ENCODE results near the gene STIM1. TPM values are rescaled to one million over a fixed set of nuclear protein-coding genes. Genes with fewer than 3 reads are reported as not detected.
A peak's percentile ranks its signal among the peaks of the same experiment; 100 is the strongest.

STIM1 gene
- total RNA-seq, 6 experiments from 2014 or later = 36.4 to 48.0 (median 40.5) TPM

DNA sequence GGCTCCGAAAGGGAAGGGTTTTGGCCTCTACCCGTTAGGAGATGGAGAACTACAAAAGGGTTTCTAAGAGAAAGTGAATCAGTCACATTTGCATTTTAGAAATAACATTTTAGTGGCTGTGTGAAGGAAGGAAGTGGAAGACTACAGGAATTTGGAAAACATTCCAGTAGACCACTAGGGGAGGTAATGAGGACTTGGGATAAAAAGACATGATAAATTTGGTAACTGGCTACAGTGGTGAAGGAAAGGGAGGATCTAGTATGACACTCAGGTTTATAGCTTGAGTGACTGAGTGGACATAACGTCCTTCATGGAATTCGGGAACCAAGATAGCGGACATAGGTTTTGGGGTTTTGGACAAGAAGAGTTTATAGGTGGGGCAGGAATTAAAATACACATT is 232.1 kb downstream of the STIM1 start:
- 95% methylated on average over 5 of the region's 5 CpGs for WGBS (ENCODE audit: insufficient coverage, low coverage, low lambda C conversion rate, missing lambda C conversion rate)
- peaks cover under 1 to 46% (median 10%) of the 10 kb centered on the region in 4 donors for H3K36me3 ChIP-seq
- no peaks in the 10 kb centered on the region for H3K4me1 ChIP-seq
- DNase-seq (no peak), ATAC-seq (no peak)
- H3K27ac ChIP-seq = no peak overlapping the region
- no peak overlapping the region for H3K4me3 ChIP-seq
- TF ChIP-seq, protein P1, sequence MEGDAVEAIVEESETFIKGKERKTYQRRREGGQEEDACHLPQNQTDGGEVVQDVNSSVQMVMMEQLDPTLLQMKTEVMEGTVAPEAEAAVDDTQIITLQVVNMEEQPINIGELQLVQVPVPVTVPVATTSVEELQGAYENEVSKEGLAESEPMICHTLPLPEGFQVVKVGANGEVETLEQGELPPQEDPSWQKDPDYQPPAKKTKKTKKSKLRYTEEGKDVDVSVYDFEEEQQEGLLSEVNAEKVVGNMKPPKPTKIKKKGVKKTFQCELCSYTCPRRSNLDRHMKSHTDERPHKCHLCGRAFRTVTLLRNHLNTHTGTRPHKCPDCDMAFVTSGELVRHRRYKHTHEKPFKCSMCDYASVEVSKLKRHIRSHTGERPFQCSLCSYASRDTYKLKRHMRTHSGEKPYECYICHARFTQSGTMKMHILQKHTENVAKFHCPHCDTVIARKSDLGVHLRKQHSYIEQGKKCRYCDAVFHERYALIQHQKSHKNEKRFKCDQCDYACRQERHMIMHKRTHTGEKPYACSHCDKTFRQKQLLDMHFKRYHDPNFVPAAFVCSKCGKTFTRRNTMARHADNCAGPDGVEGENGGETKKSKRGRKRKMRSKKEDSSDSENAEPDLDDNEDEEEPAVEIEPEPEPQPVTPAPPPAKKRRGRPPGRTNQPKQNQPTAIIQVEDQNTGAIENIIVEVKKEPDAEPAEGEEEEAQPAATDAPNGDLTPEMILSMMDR (IDR thresholded peaks at IDR 0.05) = no peak
- no peak for TF ChIP-seq POLR2A (IDR thresholded peaks at IDR 0.05)
- H3K27me3 ChIP-seq = no peaks in the 10 kb centered on the region
- intact Hi-C loops (cut with DNase I) = no loop called here
- no peaks in the 10 kb centered on the region for H3K9me3 ChIP-seq

DNA sequence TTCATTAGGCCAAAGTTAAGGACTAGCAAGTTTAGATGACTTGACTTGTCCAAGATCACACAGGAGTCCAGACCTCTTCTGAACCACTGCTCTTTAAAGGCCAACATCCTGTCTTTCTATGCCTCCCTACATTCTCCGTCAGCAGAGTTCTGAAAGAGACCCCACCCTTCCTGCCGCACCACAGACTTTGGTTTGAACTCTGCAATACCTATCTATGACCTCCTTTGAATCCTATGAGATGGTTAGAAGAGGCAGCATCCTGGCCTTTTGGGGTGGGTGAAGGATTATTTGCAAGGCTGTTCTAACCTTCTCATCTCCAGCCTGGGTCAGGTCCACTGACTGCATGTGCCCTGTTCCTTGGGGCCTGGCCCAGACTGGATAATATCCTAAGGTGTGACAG is 234.8 kb downstream of the STIM1 start:
- no peak for DNase-seq
- H3K4me1 ChIP-seq = peaks cover 0 to 4% (median 0%) of the 10 kb centered on the region in 4 donors
- H3K4me3 ChIP-seq = no peak overlapping the region
- H3K9me3 ChIP-seq = no peaks in the 10 kb centered on the region
- 67% methylated on average over 2 of the region's 2 CpGs for WGBS (ENCODE audit: insufficient coverage, low coverage, low lambda C conversion rate, missing lambda C conversion rate)
- no peak for ATAC-seq
- no peaks in the 10 kb centered on the region for H3K27me3 ChIP-seq
- peaks cover 0 to 25% (median 5%) of the 10 kb centered on the region in 4 donors for H3K36me3 ChIP-seq
- TF ChIP-seq, protein P1 (IDR thresholded peaks at IDR 0.05) = no peak
- no peak for TF ChIP-seq POLR2A (IDR thresholded peaks at IDR 0.05)
- H3K27ac ChIP-seq = no peak overlapping the region
- intact Hi-C loops (cut with DNase I) = no loop called here

DNA sequence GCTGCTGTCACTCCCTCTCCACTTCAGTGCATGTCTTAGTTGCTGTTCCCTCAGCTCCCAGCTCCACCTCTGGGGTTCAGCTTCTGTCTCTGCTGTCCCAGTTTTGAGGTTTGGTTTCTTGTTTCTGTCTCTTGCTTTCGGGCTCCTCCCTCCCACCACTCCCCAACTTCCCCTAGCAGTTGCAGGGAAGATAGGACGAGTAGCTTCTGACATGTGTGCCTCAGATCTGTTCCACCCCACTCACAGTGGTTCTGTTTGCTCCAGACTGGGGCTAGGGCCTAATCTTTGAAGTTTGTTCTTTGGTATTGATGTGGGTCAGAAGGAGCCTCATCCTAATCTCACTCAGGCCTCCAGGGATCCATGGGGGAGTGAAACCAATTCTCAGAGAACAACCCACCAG is 236.6 kb downstream of the STIM1 start:
- 0% methylated on average over 1 of the region's 2 CpGs for WGBS (ENCODE audit: insufficient coverage, low coverage, low lambda C conversion rate, missing lambda C conversion rate)
- DNase-seq = no peak
- no peak overlapping the region for H3K4me3 ChIP-seq
- no peaks in the 10 kb centered on the region for H3K27me3 ChIP-seq
- intact Hi-C loops (cut with DNase I) = no loop called here
- peaks cover 0 to 10% (median 1%) of the 10 kb centered on the region in 4 donors for H3K4me1 ChIP-seq
- H3K27ac ChIP-seq = no peak overlapping the region
- H3K9me3 ChIP-seq = no peaks in the 10 kb centered on the region
- H3K36me3 ChIP-seq = peaks cover 0 to 16% (median under 1%) of the 10 kb centered on the region in 4 donors
- no peak for ATAC-seq
- TF ChIP-seq, protein P1 (IDR thresholded peaks at IDR 0.05) = no peak
- no peak for TF ChIP-seq POLR2A (IDR thresholded peaks at IDR 0.05)

DNA sequence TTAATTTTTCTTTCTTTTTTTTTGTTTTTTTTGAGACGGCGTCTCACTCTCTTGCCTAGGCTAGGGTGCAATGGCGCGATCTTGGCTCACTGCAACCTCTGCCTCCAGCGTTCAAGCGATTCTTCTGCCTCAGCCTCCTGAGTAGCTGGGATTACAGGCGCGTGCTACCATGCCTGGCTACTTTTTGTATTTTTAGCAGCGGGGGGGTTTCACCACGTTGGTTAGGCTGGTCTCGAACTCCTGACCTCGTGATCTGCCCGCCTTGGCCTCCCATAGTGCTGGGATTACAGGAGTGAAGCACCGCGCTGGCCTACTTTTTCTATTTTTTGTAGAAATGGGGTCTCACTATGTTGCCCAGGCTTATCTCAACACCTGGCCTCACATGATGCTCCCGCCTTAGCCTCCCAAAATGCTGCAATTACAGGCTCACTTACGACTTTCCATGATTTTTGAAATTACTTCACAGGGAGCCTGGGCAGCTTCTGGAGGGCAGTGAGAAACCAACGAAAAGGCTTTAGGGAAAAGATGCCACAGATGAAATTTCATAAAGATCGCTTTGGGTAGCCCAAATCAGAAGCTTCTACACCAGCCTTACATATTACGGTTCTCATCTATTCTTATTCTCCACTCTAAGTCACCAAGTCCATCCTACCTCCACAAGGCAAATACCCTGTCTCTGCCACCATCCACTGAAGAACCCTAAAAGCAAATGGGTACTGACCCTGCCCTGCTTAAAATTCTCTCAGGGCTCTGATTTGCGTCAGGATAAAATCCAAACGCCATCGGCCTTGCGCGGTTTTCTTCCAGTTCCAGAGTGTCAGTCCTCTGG is 238.3 kb downstream of the STIM1 start:
- H3K36me3 ChIP-seq = no peaks in the 10 kb centered on the region

More for the DNA sequence above, 238.3 kb downstream of the STIM1 start:
- Histone ChIP-seq H3K27me3 (no peaks in the 10 kb centered on the region), H3K4me3 (peak overlapping the region; percentile 72 to 81 (median 80)), H3K27ac (peak overlapping the region; percentile 76 to 92 (median 87)), H3K9me3 (no peaks in the 10 kb centered on the region), H3K4me1 (peaks cover 0 to 10% (median 1%) of the 10 kb centered on the region in 4 donors)
- ATAC-seq (no peak), DNase-seq (no peak)
- TF ChIP-seq, protein P1 (IDR thresholded peaks at IDR 0.05) = no peak
- TF ChIP-seq POLR2A (IDR thresholded peaks at IDR 0.05) = no peak
- 67% methylated on average over 20 of the region's 25 CpGs for WGBS (ENCODE audit: insufficient coverage, low coverage, low lambda C conversion rate, missing lambda C conversion rate)
- intact Hi-C loops (cut with DNase I) = no loop called here

All from right lobe of liver (tissue), 6 donors.